Epithelial cell of proximal tubule (primary cell): Measurements from ENCODE around the gene GDAP2. TPM values are rescaled to one million over a fixed set of nuclear protein-coding genes. Genes with fewer than 3 reads are reported as not detected.

Experiments used
- DNase-seq: peaks from one replicate; pipeline ENCODE4 v3.0.0-alpha.2; 2011; ENCODE audit warnings: low read depth
- H3K4me3 ChIP-seq: 2 replicates; pipeline ENCODE4 v1.5.1; 2011; ENCODE audit warnings: low read depth, mild to moderate bottlenecking, low read length
- total RNA-seq: library from RNA; depleted of rRNA; stranded (reverse); fragments of >200 nt; gene quantifications from 2 replicates; pipeline ENCODE4 v1.2.3, GENCODE V29; 2015
- TF ChIP-seq, protein P1 (sequence below): conservative IDR thresholded peaks from 2 replicates; pipeline ENCODE4 v1.5.1; 2012; ENCODE audit warnings: low read depth, mild to moderate bottlenecking, low read length

GDAP2 gene
- total RNA-seq, 1 donor from 2014 or later = 13.8 TPM

DNA sequence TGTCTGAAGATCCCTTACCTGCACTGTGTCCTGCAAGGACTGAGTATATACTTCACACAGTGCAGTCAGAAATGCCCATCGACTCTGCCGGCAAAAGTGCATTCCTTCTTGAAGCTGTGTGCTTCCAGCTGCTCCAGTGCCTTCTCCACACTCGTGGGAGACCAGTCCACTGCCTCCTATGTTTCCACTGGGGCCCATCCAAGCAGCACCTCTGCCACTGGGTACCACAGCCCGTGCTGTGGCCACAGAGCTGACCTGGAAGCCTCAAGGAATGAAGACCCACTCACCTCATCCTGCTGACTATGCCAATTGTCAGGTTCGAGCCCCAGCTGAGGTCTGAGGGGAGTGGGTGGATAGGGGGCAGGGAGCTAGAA is 108.1 kb downstream of the GDAP2 start:
- no peak overlapping the region for H3K4me3 ChIP-seq

DNA sequence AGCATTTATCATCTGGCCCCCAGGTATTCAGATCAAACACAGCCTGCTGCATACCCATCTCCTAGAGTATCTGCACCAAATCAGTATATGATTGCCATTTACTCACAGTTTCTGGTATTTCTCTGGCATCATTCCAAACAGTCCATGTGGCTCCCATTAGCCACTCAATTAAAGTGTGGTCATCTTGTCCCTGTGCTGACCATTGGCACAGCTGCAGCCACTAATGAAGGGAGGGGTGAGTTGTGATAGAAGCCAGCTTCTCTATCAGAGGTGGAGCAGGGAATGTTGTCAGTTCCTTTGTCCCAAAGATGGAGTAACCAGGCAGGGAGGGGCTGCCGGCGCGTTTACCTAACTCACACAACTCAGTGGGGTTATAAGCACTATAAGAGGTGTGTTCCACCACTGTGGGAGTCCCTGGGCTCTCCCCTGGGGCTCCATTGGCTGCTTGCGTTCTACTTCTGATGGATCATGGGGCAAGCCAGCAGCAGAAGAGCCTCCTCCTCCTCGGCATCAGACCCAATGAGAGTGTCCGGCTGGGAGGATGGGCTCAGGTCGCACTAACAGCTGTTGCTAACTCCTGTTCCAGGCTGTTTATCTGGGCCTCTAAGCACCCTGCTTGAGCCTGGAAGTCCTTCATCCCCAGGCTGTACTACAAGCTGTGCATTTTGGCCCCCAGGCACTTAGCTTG is 108.6 kb downstream of the GDAP2 start:
- TF ChIP-seq, protein P1, sequence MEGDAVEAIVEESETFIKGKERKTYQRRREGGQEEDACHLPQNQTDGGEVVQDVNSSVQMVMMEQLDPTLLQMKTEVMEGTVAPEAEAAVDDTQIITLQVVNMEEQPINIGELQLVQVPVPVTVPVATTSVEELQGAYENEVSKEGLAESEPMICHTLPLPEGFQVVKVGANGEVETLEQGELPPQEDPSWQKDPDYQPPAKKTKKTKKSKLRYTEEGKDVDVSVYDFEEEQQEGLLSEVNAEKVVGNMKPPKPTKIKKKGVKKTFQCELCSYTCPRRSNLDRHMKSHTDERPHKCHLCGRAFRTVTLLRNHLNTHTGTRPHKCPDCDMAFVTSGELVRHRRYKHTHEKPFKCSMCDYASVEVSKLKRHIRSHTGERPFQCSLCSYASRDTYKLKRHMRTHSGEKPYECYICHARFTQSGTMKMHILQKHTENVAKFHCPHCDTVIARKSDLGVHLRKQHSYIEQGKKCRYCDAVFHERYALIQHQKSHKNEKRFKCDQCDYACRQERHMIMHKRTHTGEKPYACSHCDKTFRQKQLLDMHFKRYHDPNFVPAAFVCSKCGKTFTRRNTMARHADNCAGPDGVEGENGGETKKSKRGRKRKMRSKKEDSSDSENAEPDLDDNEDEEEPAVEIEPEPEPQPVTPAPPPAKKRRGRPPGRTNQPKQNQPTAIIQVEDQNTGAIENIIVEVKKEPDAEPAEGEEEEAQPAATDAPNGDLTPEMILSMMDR = no peak
- DNase-seq = no peak

More for the DNA sequence above, 108.1 kb downstream of the GDAP2 start:
- TF ChIP-seq, protein P1 = no peak
- no peak for DNase-seq

DNA sequence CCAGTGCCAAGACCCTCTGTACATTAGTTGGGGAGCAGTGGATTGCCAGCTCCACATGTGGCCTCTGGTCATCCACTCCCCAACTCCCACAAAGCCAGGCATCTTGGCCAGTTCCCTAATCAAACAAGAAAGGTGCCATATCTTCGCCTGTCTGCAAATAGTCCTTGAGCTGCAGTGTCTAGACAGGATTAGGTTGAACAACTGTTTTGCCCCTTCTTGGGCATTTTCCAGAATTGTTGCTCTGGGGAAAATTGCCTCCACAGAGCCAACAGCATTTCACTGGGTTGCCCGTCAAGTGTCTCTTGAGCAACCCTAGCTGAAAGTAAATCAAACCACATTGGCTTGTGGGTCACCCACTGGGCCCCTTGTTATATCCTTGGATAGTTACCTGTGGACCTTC is 109.3 kb downstream of the GDAP2 start:
- no peak overlapping the region for H3K4me3 ChIP-seq
- no peak for DNase-seq
- TF ChIP-seq, protein P1 = no peak

More for the DNA sequence above, 108.6 kb downstream of the GDAP2 start:
- H3K4me3 ChIP-seq = no peak overlapping the region

GRCh38 chr1:117819301-117819700 is 110.1 kb downstream of the GDAP2 start:
- no peak for DNase-seq
- H3K4me3 ChIP-seq = no peak overlapping the region
- TF ChIP-seq, protein P1 = no peak

- H3K4me3 ChIP-seq = no peak overlapping the region
- TF ChIP-seq, protein P1 = no peak
- DNase-seq = no peak
These were observed 111.0 kb downstream of the GDAP2 start for GRCh38 chr1:117818456-117818855.

- DNase-seq = no peak
- TF ChIP-seq, protein P1 = no peak
- no peak overlapping the region for H3K4me3 ChIP-seq
These were observed 111.8 kb downstream of the GDAP2 start for GRCh38 chr1:117817629-117818028.

DNA sequence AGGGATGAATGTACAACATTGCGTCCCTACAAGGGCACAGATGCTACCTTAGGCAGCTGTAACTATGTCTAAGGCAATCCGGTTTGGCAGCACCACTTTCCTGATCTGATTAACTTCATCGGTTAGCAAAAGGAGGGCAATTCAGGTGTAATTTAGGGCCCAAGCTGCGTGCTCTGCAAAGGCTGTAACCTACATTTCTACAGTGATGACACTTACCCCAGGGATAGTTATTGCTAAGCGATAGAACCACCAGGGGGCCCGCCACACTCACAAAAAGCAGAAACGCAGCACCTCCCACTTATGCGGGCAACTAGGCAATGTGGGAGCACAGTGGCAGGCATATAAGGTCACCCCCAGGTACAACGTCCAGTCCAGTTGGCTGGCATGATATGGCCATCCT is 113.5 kb downstream of the GDAP2 start:
- no peak for DNase-seq

More for the DNA sequence above, 113.5 kb downstream of the GDAP2 start:
- TF ChIP-seq, protein P1 = peak; percentile 50
- no peak overlapping the region for H3K4me3 ChIP-seq
